KMS-11 (cell line): ENCODE results near the gene FHIT.

Source experiments
- H2AFZ ChIP-seq: fragments of 200-600 bp; sonication (generic); 2 replicates; pipeline ENCODE4 v1.6.1; 2016; ENCODE audit warnings: antibody characterized with exemption, mixed run types, low read depth
- H3K27ac ChIP-seq: fragments of 200-600 bp; sonication (generic); 2 replicates; pipeline ENCODE4 v1.6.1; 2016; ENCODE audit warnings: mild to moderate bottlenecking, mixed run types
- H3K27me3 ChIP-seq: fragments of 200-600 bp; sonication (generic); 2 replicates; pipeline ENCODE4 v1.6.1; 2017; ENCODE audit warnings: mild to moderate bottlenecking, low read depth, mixed run types, moderate library complexity; ENCODE audit not compliant: insufficient read depth
- H3K36me3 ChIP-seq: fragments of 200-600 bp; sonication (generic); 2 replicates; pipeline ENCODE4 v1.6.1; 2017; ENCODE audit warnings: mild to moderate bottlenecking, mixed run types; ENCODE audit not compliant: insufficient read depth
- H3K4me1 ChIP-seq: fragments of 200-600 bp; sonication (generic); 2 replicates; pipeline ENCODE4 v1.6.1; 2016; ENCODE audit warnings: mild to moderate bottlenecking, low read depth, mixed run types; ENCODE audit not compliant: poor library complexity, severe bottlenecking
- H3K4me2 ChIP-seq: fragments of 200-600 bp; sonication (generic); 2 replicates; pipeline ENCODE4 v1.7.0; 2016; ENCODE audit warnings: mild to moderate bottlenecking, mixed run types
- H3K4me3 ChIP-seq: fragments of 200-600 bp; sonication (generic); IDR thresholded peaks from 2 replicates; pipeline ENCODE4 v1.6.1; 2017; ENCODE audit warnings: low read depth, low read length, mixed read lengths; ENCODE audit not compliant: insufficient read depth
- H3K79me2 ChIP-seq: fragments of 200-600 bp; sonication (generic); 2 replicates; pipeline ENCODE4 v1.6.1; 2016; ENCODE audit warnings: low read depth, mixed run types; ENCODE audit not compliant: insufficient read depth
- H3K9ac ChIP-seq: fragments of 200-600 bp; sonication (generic); 2 replicates; pipeline ENCODE4 v1.6.1; 2016; ENCODE audit warnings: mild to moderate bottlenecking, mixed run types
- H4K20me1 ChIP-seq: fragments of 200-600 bp; sonication (generic); 2 replicates; pipeline ENCODE4 v1.6.1; 2016; ENCODE audit warnings: mild to moderate bottlenecking, mixed run types; ENCODE audit not compliant: insufficient read depth
- CTCF ChIP-seq: fragments of 200-600 bp; sonication (generic); conservative IDR thresholded peaks from 2 replicates; pipeline ENCODE4 v1.6.1; 2017; ENCODE audit warnings: low read depth, mild to moderate bottlenecking, antibody characterized with exemption, low read length, moderate library complexity, mixed read lengths

FHIT gene

GRCh38 chr3:60413551-60413950 lies 837.7 kb downstream of the FHIT start:
- Histone ChIP-seq H2AFZ (no peak overlapping the region), H4K20me1 (no peaks in the 10 kb centered on the region), H3K36me3 (no peaks in the 10 kb centered on the region), H3K4me3 (no peak overlapping the region), H3K27me3 (no peaks in the 10 kb centered on the region), H3K9ac (no peak overlapping the region), H3K4me2 (no peak overlapping the region), H3K4me1 (no peaks in the 10 kb centered on the region), H3K79me2 (no peaks in the 10 kb centered on the region), H3K27ac (no peak overlapping the region)
- TF ChIP-seq CTCF, result no peak

- H3K4me1 ChIP-seq, result peaks cover 59% of the 10 kb centered on the region
- no peak overlapping the region for H3K4me3 ChIP-seq
- no peaks in the 10 kb centered on the region for H3K27me3 ChIP-seq
- no peaks in the 10 kb centered on the region for H3K79me2 ChIP-seq
- H3K4me2 ChIP-seq, result peak overlapping the region; percentile 83
- H3K27ac ChIP-seq, result peak overlapping the region; percentile 20; the same call in 1 of the 2 replicates
- no peaks in the 10 kb centered on the region for H4K20me1 ChIP-seq
- no peaks in the 10 kb centered on the region for H3K36me3 ChIP-seq
- H2AFZ ChIP-seq, result peak overlapping the region; percentile 42
- H3K9ac ChIP-seq, result no peak overlapping the region
- TF ChIP-seq CTCF, result no peak
These were observed 847.4 kb downstream of the FHIT start for GRCh38 chr3:60403866-60404265.

GRCh38 chr3:60402931-60403330 lies 848.3 kb downstream of the FHIT start:
- no peaks in the 10 kb centered on the region for H3K27me3 ChIP-seq
- peak overlapping the region; percentile 7; the same call in 1 of the 2 replicates for H3K27ac ChIP-seq
- no peak overlapping the region for H3K4me3 ChIP-seq
- no peaks in the 10 kb centered on the region for H4K20me1 ChIP-seq
- no peak overlapping the region for H2AFZ ChIP-seq
- H3K79me2 ChIP-seq, result no peaks in the 10 kb centered on the region
- peaks cover 61% of the 10 kb centered on the region for H3K4me1 ChIP-seq
- no peak overlapping the region for H3K9ac ChIP-seq
- no peak for TF ChIP-seq CTCF
- no peaks in the 10 kb centered on the region for H3K36me3 ChIP-seq
- peak overlapping the region; percentile 83; the same call in 1 of the 2 replicates for H3K4me2 ChIP-seq

- H3K4me2 ChIP-seq, result peak overlapping the region; percentile 83
- H3K4me1 ChIP-seq, result peaks cover 61% of the 10 kb centered on the region
- no peaks in the 10 kb centered on the region for H3K79me2 ChIP-seq
- no peaks in the 10 kb centered on the region for H4K20me1 ChIP-seq
- H3K9ac ChIP-seq, result peak overlapping the region; percentile 41; the same call in 1 of the 2 replicates
- peak overlapping the region; percentile 85 for H3K27ac ChIP-seq
- H3K36me3 ChIP-seq, result no peaks in the 10 kb centered on the region
- TF ChIP-seq CTCF, result no peak
- no peaks in the 10 kb centered on the region for H3K27me3 ChIP-seq
- peak overlapping the region; percentile 38; the same call in 1 of the 2 replicates for H2AFZ ChIP-seq
- no peak overlapping the region for H3K4me3 ChIP-seq
These were observed 851.1 kb downstream of the FHIT start for GRCh38 chr3:60399861-60400845.
